GM12873 (cell line): Measurements from ENCODE around the gene GOLGA1.

Experiments used
- TF ChIP-seq, protein P1 (sequence below): IDR thresholded peaks from 2 replicates; pipeline ENCODE4 v1.5.1; 2012; ENCODE audit warnings: low read depth, mild to moderate bottlenecking, moderate library complexity, low read length, control low read depth; ENCODE audit not compliant: insufficient read depth; ENCODE audit errors: missing control alignments

GOLGA1 gene, protein sequence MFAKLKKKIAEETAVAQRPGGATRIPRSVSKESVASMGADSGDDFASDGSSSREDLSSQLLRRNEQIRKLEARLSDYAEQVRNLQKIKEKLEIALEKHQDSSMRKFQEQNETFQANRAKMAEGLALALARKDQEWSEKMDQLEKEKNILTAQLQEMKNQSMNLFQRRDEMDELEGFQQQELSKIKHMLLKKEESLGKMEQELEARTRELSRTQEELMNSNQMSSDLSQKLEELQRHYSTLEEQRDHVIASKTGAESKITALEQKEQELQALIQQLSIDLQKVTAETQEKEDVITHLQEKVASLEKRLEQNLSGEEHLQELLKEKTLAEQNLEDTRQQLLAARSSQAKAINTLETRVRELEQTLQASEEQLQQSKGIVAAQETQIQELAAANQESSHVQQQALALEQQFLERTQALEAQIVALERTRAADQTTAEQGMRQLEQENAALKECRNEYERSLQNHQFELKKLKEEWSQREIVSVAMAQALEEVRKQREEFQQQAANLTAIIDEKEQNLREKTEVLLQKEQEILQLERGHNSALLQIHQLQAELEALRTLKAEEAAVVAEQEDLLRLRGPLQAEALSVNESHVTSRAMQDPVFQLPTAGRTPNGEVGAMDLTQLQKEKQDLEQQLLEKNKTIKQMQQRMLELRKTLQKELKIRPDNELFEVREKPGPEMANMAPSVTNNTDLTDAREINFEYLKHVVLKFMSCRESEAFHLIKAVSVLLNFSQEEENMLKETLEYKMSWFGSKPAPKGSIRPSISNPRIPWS

DNA sequence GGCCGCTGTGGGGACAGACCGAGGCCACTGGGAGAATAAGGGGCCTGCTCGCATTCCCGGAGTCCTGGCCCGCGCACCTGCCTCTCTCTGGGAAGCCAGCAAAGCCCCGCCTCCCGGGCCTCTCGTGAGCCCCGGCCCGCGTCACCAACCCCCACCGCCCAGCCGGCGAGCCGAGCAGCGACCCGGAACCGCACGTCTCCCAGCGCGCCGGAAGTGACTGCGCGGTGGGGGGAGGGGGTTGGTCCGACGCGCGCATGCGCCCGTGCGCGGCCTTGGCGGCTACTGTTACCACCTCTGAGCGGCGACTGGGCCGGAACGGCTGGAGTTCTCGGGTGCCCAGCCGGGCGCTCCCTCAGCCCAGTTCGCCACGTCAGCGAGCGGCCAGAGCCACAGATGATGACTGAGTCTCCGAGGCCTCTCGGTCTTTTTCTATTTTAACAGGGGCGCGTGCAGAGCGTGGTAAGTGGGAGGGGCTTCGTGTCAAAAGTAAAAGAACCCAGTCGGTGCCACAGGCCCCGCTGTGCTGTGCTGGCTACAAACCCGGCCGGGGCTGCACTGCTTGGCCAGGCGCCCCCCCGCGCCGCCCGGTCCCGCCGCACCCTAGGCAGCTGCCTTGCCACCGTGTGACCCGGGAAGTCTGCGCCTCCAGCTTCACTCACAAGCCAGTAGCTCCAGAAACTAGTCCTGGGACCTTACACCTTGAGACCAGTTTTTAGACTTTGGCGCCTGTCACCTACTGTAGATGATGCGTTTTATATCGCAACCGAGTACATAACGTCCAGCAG is at the start of gene GOLGA1:
Gene GOLGA1 (minus strand): TSS at position 190 of the 785 bp plus-strand sequence. CDS start 2,372 bp downstream, outside the sequence.
- TF ChIP-seq, protein P1, sequence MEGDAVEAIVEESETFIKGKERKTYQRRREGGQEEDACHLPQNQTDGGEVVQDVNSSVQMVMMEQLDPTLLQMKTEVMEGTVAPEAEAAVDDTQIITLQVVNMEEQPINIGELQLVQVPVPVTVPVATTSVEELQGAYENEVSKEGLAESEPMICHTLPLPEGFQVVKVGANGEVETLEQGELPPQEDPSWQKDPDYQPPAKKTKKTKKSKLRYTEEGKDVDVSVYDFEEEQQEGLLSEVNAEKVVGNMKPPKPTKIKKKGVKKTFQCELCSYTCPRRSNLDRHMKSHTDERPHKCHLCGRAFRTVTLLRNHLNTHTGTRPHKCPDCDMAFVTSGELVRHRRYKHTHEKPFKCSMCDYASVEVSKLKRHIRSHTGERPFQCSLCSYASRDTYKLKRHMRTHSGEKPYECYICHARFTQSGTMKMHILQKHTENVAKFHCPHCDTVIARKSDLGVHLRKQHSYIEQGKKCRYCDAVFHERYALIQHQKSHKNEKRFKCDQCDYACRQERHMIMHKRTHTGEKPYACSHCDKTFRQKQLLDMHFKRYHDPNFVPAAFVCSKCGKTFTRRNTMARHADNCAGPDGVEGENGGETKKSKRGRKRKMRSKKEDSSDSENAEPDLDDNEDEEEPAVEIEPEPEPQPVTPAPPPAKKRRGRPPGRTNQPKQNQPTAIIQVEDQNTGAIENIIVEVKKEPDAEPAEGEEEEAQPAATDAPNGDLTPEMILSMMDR = no peak

- TF ChIP-seq, protein P1 = no peak
These were observed 42.8 kb upstream of the GOLGA1 start for GRCh38 chr9:124983698-124984097.

DNA sequence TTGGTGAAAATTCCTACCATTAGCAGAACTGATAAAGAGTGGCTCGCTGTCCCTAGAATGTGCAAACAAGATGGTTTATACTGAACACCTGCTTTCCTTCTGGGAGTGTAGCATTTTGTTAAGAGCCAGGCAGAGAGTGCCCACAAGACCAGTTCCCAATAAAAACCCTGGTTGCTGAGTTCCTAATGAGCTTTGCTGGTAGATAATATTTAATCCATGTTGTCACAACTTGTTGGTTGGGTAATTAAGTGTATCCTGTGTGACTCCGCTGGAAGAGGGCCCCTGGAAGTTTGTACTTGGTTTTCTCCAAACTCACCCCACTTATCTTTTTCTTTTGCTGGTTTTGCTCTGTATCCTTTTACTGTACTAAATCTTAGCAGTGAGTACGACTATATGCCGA is 39.5 kb upstream of the GOLGA1 start:
- TF ChIP-seq, protein P1 = no peak

GRCh38 chr9:124975131-124975530 is 34.2 kb upstream of the GOLGA1 start:
- TF ChIP-seq, protein P1 = no peak

DNA sequence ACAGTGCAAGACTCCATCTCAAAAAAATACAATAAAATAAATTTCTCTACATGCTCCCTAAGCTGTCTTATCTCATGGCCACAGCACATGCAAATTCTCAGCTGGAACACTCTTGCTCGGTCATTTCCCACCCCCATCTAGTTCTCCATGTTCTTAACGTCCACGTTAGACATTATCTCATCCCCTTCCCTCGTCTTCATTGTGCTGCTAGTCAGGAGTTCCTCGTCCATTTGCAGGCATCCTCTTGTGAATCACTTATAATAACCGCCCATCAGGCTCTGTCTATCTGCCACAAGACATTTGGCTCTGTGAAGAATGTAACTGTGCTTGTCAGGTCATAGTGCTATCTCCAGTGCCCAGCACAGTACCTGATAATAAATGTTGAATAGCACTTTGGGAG is 32.9 kb upstream of the GOLGA1 start:
- TF ChIP-seq, protein P1 = no peak

- TF ChIP-seq, protein P1 = no peak
These were observed 31.4 kb upstream of the GOLGA1 start for GRCh38 chr9:124972241-124972770.
